Activated naive CD8-positive, alpha-beta T cell (primary cell): Measurements from ENCODE around the gene NR2C2AP.

Experiments used
- H3K27ac Mint-ChIP-seq: one replicate; pipeline ENCODE4 v1.8.0; 2021; ENCODE audit warnings: mixed read lengths
- H3K27me3 Mint-ChIP-seq: one replicate; pipeline ENCODE4 v1.8.0; 2021; ENCODE audit warnings: mixed read lengths
- H3K36me3 Mint-ChIP-seq: one replicate; pipeline ENCODE4 v1.8.0; 2021; ENCODE audit warnings: mixed read lengths
- H3K4me1 Mint-ChIP-seq: one replicate; pipeline ENCODE4 v1.8.0; 2021; ENCODE audit warnings: low read depth, mixed read lengths
- H3K4me3 Mint-ChIP-seq: one replicate; pipeline ENCODE4 v1.8.0; 2021; ENCODE audit warnings: mild to moderate bottlenecking, mixed read lengths
- H3K9me3 Mint-ChIP-seq: one replicate; pipeline ENCODE4 v1.8.0; 2021; ENCODE audit warnings: low read depth, mixed read lengths

Gene NR2C2AP

DNA sequence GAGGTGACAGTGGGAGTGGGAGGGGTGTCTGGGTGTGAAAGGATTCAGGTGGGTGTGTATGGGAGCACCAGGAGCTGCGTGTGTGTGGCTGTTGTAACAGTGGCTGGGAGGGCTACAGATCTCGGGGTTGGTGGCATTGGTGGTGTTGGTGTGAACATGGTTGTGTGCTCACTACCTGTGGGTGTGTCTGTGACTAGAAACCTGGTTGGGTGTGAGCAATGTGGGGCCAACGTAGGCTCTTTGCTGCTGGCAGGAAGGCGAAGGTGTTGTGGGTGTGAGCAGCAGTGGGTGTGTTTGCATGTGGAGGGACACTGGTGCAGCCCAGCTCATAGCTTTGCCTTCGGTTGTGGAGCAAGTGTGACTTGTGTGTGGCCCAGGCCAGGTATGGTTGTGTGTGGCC, 3.7 kb upstream of the NR2C2AP start:
- no peaks in the 10 kb centered on the region for H3K9me3 Mint-ChIP-seq
- H3K27ac Mint-ChIP-seq = no peak overlapping the region
- peaks cover 8% of the 10 kb centered on the region for H3K27me3 Mint-ChIP-seq
- no peaks in the 10 kb centered on the region for H3K36me3 Mint-ChIP-seq
- peaks cover 22% of the 10 kb centered on the region for H3K4me1 Mint-ChIP-seq
- no peak overlapping the region for H3K4me3 Mint-ChIP-seq

DNA sequence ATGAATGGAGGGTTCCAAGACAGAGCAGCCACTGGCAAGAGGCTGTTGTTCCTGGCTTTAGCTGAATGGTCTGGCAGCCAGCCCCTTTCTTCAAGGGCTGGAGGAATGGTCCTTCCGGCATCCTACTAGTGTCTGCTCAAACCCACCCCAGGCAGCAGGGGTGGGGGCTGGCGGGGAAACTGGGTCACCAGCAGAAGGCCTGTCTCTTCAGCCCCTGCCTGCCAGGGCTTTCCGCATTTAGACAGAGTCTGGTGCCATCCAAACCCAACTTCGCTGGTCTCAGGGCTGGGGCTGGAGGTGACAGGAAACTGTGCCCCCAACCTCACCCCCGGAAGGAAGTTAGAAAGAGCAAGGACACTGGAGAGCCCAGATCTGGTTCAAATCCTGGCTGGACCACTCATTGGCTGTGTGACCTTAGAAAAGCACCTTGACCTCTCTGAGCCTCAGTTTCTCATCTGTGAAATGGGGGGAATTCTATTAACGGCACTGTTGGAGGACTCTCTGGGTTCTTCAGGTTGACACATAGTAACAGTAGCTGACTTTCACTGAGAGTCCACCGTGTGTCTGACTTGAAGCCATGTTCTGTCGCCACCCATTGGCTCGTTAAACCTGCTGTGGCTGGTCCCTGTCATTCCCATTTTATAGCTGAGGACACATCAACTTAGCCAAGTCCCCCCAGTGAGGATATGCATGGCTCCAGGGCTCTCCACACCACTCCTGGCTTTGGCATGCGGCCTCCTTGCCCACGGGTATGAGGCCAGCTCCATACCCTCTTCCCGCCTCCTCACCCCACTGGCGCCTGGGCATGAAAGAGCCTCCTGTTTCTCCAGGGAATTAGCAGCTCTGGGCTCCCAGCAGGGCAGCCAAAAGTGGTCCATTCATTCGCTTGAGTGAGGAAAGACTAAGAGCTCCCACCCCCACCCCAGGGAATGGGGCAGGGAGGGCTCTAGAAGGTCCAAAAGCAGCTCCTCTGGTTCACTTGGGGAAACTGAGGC, 2.5 kb upstream of the NR2C2AP start:
- Mint-ChIP-seq H3K27ac (no peak overlapping the region), H3K36me3 (no peaks in the 10 kb centered on the region), H3K9me3 (no peaks in the 10 kb centered on the region), H3K4me3 (no peak overlapping the region), H3K4me1 (peaks cover 22% of the 10 kb centered on the region), H3K27me3 (peaks cover 2% of the 10 kb centered on the region)

DNA sequence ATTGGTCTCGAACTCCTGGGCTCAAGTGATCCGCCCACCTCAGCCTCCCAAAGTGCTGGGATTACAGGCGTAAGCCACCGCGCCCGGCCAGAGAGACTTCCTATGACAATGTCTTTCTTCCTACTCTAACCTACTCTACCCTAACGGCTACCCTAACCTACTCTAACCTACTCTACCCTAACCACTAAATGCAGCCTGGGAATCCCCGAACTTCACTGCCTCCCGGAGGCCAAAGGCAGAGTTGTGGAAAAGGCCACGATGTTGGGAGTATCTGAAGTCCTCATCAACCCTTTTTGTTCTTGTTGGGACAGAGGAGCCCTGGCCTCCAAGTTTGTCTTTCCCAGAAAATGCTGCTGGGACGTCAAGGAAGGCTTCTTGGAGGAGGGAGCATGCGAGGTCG, 967 bp upstream of the NR2C2AP start:
- Mint-ChIP-seq H3K4me1 (peaks cover 22% of the 10 kb centered on the region), H3K9me3 (no peaks in the 10 kb centered on the region), H3K27ac (no peak overlapping the region), H3K27me3 (no peaks in the 10 kb centered on the region), H3K4me3 (peak overlapping the region; percentile 96), H3K36me3 (no peaks in the 10 kb centered on the region)

DNA sequence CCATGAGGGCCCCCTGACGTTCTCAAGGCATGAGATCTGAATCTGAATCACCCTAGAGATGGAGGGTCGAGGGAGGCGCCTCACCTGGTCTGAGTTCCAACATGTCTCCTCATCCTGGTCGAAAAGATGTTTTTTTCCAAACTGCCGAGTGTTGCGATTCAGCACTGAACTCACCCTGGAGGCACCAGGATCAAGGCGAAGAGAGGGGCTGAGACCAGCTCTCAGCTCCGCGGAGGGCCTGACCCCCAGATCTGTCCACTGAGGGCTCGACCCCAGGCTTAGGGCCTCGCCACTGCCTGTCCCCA, 555 bp downstream of the NR2C2AP start:
- no peaks in the 10 kb centered on the region for H3K27me3 Mint-ChIP-seq
- no peaks in the 10 kb centered on the region for H3K9me3 Mint-ChIP-seq
- peaks cover 19% of the 10 kb centered on the region for H3K4me1 Mint-ChIP-seq
- H3K27ac Mint-ChIP-seq = peak overlapping the region; percentile 96
- no peaks in the 10 kb centered on the region for H3K36me3 Mint-ChIP-seq
- peak overlapping the region; percentile 96 for H3K4me3 Mint-ChIP-seq

DNA sequence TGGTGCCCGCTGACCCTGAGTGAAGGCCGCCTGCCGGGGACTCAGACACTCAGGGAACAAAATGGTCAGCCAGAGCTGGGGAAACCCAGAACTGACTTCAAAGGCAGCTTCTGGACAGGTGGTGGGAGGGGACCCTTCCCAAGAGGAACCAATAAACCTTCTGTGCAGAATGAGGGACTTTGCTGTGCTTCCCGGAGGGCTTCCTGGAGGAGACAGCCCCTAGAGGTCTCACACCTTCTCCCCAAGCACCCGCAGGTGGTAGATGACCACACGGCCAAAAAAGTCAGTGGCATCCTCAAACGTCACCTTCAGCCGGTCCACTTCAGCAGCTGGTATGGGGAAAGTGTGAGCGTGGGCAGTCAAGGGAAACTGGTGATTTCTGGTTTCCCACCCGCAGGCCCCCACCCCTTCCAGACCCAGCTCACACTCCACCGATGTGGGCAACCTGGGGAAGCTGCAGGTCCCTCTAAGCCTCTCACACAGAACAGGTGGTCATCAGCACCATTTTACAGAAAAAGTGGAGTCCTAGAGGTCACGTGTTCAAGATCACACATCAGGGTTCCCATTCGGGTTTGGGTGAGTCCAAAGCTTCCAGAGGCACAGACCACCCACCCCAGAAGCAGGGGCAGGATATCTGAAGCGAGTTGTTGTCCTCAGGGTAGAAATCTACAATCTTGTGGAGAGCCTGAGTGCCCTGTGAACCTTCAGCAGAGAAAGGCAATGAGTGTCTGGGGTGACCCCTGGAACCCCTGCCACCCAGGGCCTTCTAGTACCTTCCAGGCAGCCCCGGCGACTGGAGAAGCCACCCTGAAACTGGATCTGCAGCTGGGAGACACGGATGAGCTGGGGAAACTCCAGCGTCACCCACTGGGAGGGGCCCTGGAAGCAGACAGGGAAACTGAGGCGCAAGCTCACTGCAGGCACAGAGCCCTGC, 1.2 kb downstream of the NR2C2AP start:
- H3K27ac Mint-ChIP-seq = peak overlapping the region; percentile 96
- H3K27me3 Mint-ChIP-seq = no peaks in the 10 kb centered on the region
- peak overlapping the region; percentile 96 for H3K4me3 Mint-ChIP-seq
- no peaks in the 10 kb centered on the region for H3K36me3 Mint-ChIP-seq
- H3K9me3 Mint-ChIP-seq = no peaks in the 10 kb centered on the region
- peaks cover 12% of the 10 kb centered on the region for H3K4me1 Mint-ChIP-seq

DNA sequence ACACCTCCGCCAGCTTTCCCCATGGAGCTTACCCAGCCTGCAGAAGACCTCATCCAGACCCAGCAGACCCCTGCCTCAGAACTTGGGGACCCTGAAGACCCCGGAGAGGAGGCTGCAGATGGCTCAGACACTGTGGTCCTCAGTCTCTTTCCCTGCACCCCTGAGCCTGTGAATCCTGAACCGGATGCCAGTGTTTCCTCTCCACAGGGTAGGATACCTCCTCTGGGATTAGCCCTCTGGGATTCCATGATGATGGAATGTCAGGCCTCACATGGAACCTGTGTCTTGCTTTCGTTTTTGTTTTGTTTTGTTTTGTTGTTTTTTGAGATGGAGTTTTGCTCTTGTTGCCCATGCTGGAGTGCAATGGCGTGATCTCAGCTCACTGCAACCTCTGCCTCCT, 9.3 kb downstream of the NR2C2AP start:
- H3K36me3 Mint-ChIP-seq = no peaks in the 10 kb centered on the region
- H3K9me3 Mint-ChIP-seq = no peaks in the 10 kb centered on the region
- peak overlapping the region; percentile 97 for H3K4me3 Mint-ChIP-seq
- no peaks in the 10 kb centered on the region for H3K27me3 Mint-ChIP-seq
- peaks cover 36% of the 10 kb centered on the region for H3K4me1 Mint-ChIP-seq
- peak overlapping the region; percentile 50 for H3K27ac Mint-ChIP-seq

DNA sequence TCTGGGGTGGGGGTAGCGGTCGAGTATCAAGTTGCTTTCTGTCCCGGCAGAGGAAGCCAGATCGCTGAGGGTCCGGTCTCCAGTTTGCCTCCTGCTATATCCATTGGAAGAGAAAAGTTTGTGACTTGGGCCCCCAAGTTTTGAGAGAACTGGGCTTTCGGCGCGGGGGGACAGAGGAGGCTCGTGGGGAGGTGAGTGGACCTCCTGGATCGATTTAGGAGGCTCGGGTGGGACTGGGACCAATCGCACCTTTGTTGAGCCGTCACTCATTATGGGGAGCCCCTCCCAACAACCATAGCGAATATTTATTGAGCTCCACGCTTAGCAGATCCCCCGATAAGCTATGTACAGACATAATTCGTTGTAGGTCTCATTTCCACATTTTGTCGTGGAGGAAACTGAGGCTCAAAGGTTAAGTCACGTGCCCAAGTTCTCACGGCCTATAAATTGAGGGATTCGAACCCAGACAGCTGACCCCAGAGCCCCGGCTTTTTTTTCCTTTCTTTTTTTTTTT, 10.2 kb downstream of the NR2C2AP start:
- H3K36me3 Mint-ChIP-seq = no peaks in the 10 kb centered on the region

DNA sequence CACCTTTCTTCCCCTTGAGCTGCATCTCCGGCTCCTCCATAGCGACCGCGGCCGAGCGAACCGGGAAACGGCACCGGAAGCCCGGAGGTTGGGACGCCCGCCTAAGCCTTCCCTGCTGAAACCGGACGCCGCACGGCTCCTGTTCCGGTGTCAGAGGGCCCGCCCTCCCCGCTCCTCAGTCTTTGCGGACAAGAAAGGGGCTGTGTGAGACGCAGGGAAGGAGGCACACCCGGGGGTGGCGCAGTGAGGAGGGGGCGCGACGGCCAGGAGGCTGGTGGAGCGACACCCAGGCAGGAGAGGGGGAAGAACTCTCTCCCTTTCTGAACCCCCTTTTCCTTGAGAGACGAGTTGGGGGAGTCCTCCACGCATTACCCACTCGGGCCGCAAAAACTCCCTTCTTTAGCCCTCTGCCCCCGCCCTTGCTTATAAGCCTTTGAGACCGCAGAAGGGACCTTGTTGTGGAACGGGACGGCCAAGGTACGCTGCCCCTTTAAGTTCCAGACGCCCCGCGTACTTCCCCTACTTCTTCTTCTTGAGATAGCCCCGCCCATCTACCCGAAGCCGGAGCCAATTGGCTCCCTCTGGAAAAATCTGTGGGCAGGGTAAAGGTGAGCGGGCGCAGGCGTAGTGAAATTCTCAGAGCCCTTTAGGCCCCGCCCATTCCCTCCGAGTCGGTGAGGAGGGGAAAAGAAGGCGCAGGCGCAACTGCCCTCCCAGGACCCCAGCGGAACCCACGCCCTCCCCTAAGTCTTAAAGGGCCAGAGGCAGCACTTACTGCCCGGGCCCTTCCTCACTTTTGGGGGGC, 10.9 kb downstream of the NR2C2AP start, which contains the start of the genes BORCS8 and RFXANK:
Gene BORCS8 (minus strand): TSS at position 75 of the 805 bp plus-strand sequence. CDS start 35 bp downstream, at position 40.
Gene RFXANK (plus strand): TSS at position 181 of the 805 bp plus-strand sequence. CDS start 1,689 bp downstream, outside the sequence.
- peaks cover 39% of the 10 kb centered on the region for H3K4me1 Mint-ChIP-seq
- no peaks in the 10 kb centered on the region for H3K36me3 Mint-ChIP-seq
- peak within 1 kb of the TSS; percentile 98 for H3K27ac Mint-ChIP-seq
- H3K27me3 Mint-ChIP-seq = no peaks in the 10 kb centered on the region
- H3K4me3 Mint-ChIP-seq = peak within 1 kb of the TSS; percentile 97
- no peaks in the 10 kb centered on the region for H3K9me3 Mint-ChIP-seq

More for the DNA sequence above, 10.2 kb downstream of the NR2C2AP start:
- Mint-ChIP-seq H3K9me3 (no peaks in the 10 kb centered on the region), H3K4me1 (peaks cover 39% of the 10 kb centered on the region), H3K27me3 (no peaks in the 10 kb centered on the region), H3K27ac (peak overlapping the region; percentile 98), H3K4me3 (peak overlapping the region; percentile 97)

DNA sequence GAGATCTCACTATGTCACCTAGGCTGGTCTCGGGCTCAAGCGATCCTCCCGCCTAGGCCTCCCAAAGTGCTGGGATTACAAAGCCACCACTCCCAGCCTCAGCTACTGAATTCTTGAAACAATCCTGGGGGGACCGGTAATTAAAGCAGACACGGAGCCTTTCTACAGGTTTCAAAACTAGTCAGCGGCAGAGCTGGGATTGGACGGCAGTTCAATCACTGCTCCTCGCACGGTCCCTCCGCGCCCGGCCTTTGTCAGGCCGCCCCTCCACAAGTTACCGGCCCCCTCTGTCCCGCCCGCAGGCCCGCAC, 11.5 kb downstream of the NR2C2AP start:
- Mint-ChIP-seq H3K36me3 (peaks cover 2% of the 10 kb centered on the region), H3K9me3 (no peaks in the 10 kb centered on the region)

DNA sequence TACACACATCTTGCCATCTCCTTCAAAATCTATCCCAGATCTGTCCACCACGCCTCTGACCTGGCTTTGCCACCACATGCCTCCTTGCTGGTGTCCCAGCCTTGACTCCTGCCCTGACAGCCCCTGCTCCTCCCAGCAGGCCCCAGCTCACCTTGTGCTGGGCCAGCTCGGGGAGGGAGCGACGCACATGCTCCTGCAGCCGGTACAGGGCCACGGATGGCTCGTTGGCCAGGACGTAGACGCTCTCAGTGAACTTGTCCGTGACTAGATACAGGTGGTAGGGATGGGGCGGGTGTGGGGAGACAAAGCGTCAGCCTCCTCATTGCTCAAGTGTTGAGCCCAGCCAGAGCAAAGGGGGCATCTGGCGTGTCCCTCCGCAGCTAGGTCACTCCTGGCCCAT, 16.5 kb downstream of the NR2C2AP start:
- Mint-ChIP-seq H3K4me3 (no peak overlapping the region), H3K9me3 (no peaks in the 10 kb centered on the region), H3K36me3 (peaks cover 10% of the 10 kb centered on the region), H3K27ac (no peak overlapping the region), H3K27me3 (no peaks in the 10 kb centered on the region), H3K4me1 (peaks cover 32% of the 10 kb centered on the region)

More for the DNA sequence above, 11.5 kb downstream of the NR2C2AP start:
- Mint-ChIP-seq H3K4me3 (peak overlapping the region; percentile 97), H3K27me3 (no peaks in the 10 kb centered on the region), H3K27ac (peak overlapping the region; percentile 98), H3K4me1 (peaks cover 41% of the 10 kb centered on the region)

DNA sequence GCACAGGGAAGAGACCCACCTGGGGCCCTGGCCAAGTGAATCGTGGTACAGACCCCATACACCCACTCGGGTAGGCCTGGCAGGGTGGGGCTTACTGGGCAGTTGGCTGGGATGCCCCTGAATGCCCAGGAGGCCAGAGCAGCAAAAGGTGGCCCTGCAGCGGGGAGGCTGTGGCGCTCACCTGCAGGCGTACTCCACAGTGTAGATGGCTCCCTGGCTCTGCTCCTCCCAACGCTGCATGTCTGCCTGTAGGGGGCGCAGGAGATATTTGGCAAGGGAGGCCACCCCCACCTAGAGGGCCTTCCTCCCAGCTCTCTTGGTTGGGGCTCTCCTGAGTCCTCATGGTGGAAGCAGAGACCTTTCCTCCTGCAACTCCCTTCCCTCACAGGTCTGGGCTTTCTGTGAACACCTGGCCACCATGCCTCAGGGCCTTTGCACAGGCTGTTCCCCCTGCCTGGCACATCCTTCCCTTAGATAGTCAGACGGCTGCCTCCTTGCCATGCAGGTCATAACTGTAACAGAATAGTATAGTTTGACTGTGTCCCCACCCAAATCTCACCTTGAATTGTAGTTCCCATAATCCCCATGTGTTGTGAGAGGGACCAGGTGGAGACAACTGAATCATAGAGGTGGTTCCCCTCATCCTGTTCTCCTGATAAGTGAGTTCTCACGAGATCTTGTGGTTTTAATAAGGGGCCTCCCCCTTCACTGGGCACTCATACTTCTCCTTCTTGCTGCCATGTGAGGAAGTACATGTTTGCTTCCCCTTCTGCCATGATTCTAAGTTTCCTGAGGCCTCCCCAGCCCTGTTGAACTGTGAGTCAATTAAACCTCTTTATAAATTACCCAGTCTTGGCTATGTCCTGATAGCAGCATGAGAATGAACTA, 17.1 kb downstream of the NR2C2AP start:
- Mint-ChIP-seq H3K4me3 (no peak overlapping the region), H3K27ac (peak overlapping the region; percentile 17), H3K36me3 (peaks cover 10% of the 10 kb centered on the region), H3K4me1 (peaks cover 27% of the 10 kb centered on the region), H3K27me3 (no peaks in the 10 kb centered on the region), H3K9me3 (no peaks in the 10 kb centered on the region)

DNA sequence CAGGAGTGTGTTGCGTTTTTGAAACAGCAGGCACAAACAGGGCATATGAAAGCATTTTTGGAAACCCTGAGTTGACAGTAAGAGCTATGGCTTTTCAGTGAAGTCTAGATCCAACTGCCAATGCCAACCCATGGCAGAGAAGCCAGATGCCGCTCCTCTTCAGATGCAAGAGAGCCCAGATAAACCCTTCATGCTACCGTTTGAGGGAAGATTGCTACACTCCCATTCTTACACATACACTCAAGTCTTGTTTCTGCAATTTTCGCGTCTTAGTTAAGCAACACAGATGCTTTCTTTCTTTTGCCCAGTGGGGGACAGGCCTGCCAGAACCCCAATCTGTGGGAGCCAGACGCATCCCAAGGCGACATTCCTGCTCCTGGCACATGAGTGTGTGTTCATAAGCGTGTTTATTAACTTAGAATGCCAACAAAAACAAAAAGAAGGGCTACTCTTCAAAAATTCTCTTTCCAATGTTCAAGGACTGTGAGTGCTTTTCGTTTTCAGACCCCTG, 21.7 kb downstream of the NR2C2AP start:
- Mint-ChIP-seq H3K4me1 (peaks cover 6% of the 10 kb centered on the region), H3K4me3 (no peak overlapping the region), H3K27ac (no peak overlapping the region), H3K27me3 (no peaks in the 10 kb centered on the region), H3K36me3 (peaks cover 6% of the 10 kb centered on the region), H3K9me3 (no peaks in the 10 kb centered on the region)
